Measurements from ENCODE around the gene KCNQ1. TPM values are rescaled to one million over a fixed set of nuclear protein-coding genes. Genes with fewer than 3 reads are reported as not detected.

Gene KCNQ1
- total RNA-seq, 3 donors from 2014 or later (not counting 1 experiment from before 2014, with no cell fraction given) = 1.9 to 7.8 (median 3.3) TPM

DNA sequence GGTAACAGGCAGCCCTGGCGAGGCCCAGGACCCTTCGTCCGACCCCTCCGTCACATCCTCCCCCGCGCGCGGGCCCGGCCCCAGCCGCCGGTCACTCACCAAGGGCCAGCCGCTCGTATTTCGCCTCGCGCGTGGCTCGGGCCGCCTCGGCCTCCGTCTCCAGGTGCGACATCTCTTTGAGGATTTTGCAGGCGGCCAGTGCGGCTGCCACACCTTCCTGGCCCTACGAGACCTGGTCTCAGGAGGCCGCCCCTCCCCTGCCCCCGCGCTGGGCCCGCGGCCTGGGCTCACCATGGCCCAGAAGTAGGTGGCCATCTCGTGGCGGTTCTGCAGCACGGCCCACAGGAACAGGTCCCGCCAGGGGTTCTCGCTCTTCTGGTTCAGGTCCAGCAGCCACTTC, 30.2 kb upstream of the KCNQ1 start:
- Mint-ChIP-seq H3K36me3 (no peaks in the 10 kb centered on the region), H3K4me3 (no peak overlapping the region), H3K27me3 (ENCODE audit: low read depth in 2 of 2) (no peaks in the 10 kb centered on the region), H3K9me3 (no peaks in the 10 kb centered on the region), H3K27ac (no peak overlapping the region), H3K4me1 (peaks cover 0 to under 1% of the 10 kb centered on the region in 2 donors)
- Histone ChIP-seq H3K9me3 (ENCODE audit: control insufficient read depth, insufficient read depth, low read length) (no peaks in the 10 kb centered on the region), H3K36me3 (ENCODE audit: control insufficient read depth, insufficient read depth, low read length) (no peaks in the 10 kb centered on the region), H3K27me3 (ENCODE audit: control insufficient read depth, insufficient read depth, low read length) (no peaks in the 10 kb centered on the region), H3K27ac (ENCODE audit: low read length) (no peak overlapping the region), H3K4me3 (ENCODE audit: low read length) (no peak overlapping the region), H3K4me1 (ENCODE audit: control insufficient read depth, insufficient read depth, low read length) (peaks cover 2% of the 10 kb centered on the region)
- WGBS (ENCODE audit: insufficient coverage) = 92% methylated on average over 35 of the region's 35 CpGs
- DNase-seq (no peak), ATAC-seq (no peak)
- intact Hi-C loops (cut with micrococcal nuclease) = no loop called here
- TF ChIP-seq, protein P1, sequence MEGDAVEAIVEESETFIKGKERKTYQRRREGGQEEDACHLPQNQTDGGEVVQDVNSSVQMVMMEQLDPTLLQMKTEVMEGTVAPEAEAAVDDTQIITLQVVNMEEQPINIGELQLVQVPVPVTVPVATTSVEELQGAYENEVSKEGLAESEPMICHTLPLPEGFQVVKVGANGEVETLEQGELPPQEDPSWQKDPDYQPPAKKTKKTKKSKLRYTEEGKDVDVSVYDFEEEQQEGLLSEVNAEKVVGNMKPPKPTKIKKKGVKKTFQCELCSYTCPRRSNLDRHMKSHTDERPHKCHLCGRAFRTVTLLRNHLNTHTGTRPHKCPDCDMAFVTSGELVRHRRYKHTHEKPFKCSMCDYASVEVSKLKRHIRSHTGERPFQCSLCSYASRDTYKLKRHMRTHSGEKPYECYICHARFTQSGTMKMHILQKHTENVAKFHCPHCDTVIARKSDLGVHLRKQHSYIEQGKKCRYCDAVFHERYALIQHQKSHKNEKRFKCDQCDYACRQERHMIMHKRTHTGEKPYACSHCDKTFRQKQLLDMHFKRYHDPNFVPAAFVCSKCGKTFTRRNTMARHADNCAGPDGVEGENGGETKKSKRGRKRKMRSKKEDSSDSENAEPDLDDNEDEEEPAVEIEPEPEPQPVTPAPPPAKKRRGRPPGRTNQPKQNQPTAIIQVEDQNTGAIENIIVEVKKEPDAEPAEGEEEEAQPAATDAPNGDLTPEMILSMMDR (IDR thresholded peaks at IDR 0.05) = no peak

DNA sequence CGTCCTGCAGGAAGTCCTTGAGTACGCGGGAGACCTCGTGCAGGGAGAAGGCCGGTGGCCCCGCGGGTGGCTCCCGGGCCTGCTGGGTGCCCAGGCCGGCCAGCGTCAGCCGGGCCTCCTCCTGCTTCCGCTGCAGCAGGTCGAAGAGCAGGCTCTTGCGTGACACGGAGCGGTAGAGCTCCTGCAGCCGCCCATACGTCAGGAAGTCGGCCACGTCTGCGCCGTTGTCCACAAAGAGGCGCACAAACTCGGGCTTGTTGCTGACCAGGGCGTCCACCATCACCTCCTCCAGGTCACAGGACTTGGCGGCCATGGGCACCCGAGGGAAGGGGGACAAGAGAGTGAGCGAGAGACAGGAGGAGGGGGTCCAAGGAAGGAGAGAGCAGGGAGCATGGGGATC, 29.6 kb upstream of the KCNQ1 start:
- Mint-ChIP-seq H3K27ac (no peak overlapping the region), H3K36me3 (no peaks in the 10 kb centered on the region), H3K4me1 (peaks cover 0 to 5% of the 10 kb centered on the region in 2 donors), H3K9me3 (no peaks in the 10 kb centered on the region), H3K4me3 (no peak overlapping the region), H3K27me3 (ENCODE audit: low read depth in 2 of 2) (no peaks in the 10 kb centered on the region)
- no peak for ATAC-seq
- Histone ChIP-seq H3K27me3 (ENCODE audit: control insufficient read depth, insufficient read depth, low read length) (no peaks in the 10 kb centered on the region), H3K4me1 (ENCODE audit: control insufficient read depth, insufficient read depth, low read length) (peaks cover 8% of the 10 kb centered on the region), H3K4me3 (ENCODE audit: low read length) (no peak overlapping the region), H3K36me3 (ENCODE audit: control insufficient read depth, insufficient read depth, low read length) (no peaks in the 10 kb centered on the region), H3K9me3 (ENCODE audit: control insufficient read depth, insufficient read depth, low read length) (no peaks in the 10 kb centered on the region), H3K27ac (ENCODE audit: low read length) (no peak overlapping the region)
- intact Hi-C loops (cut with micrococcal nuclease) = no loop called here
- 93% methylated on average over 28 of the region's 28 CpGs for WGBS (ENCODE audit: insufficient coverage)
- TF ChIP-seq, protein P1 (IDR thresholded peaks at IDR 0.05) = no peak
- no peak for DNase-seq

DNA sequence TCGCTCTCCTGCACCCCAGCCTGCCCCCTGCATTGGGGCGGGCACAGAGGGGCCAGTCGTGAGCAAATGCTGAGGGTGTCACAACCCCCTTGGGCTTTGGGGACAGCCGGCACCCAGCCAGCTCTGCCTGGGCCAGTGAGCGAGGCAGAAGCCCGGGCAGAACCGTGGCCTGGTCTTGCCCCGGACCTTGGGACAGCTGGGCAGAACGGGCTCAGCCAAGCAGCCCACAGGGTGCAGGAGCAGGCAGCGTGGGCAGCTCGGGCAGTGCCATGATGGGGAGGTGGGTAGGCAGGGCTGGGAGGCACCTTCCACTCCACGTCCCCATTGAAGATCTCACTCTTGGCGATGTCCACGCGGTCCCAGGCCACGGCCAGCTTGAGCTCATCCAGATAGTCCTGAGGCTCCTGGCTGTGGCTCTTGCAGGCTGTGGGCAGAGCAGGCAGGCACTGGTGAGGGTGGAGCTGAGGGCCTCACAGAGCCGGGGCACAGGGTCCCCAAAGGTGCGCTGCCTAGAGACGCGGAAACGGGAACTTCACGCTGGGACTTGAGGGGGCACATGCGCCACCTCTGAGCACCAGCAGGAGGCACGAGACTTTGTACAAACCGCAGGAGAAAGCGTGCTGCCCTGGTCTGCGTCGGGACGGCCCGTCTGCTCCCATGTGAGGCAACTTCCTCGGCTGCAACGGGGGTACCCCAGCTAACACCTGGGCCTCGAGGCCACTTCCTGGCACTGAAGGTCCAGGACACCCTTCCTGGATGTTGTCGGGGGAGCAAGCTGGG, 29.0 kb upstream of the KCNQ1 start:
- TF ChIP-seq, protein P1 (IDR thresholded peaks at IDR 0.05) = no peak
- Histone ChIP-seq H3K27ac (ENCODE audit: low read length) (no peak overlapping the region), H3K36me3 (ENCODE audit: control insufficient read depth, insufficient read depth, low read length) (no peaks in the 10 kb centered on the region), H3K27me3 (ENCODE audit: control insufficient read depth, insufficient read depth, low read length) (no peaks in the 10 kb centered on the region), H3K4me1 (ENCODE audit: control insufficient read depth, insufficient read depth, low read length) (peaks cover 14% of the 10 kb centered on the region), H3K4me3 (ENCODE audit: low read length) (no peak overlapping the region), H3K9me3 (ENCODE audit: control insufficient read depth, insufficient read depth, low read length) (no peaks in the 10 kb centered on the region)
- Mint-ChIP-seq H3K27ac (no peak overlapping the region), H3K4me3 (no peak overlapping the region), H3K9me3 (no peaks in the 10 kb centered on the region), H3K27me3 (ENCODE audit: low read depth in 2 of 2) (no peaks in the 10 kb centered on the region), H3K4me1 (peaks cover 0 to 5% of the 10 kb centered on the region in 2 donors), H3K36me3 (no peaks in the 10 kb centered on the region)
- intact Hi-C loops (cut with micrococcal nuclease) = no loop called here
- DNase-seq = no peak
- ATAC-seq = no peak
- 83% methylated on average over 34 of the region's 34 CpGs for WGBS (ENCODE audit: insufficient coverage)

DNA sequence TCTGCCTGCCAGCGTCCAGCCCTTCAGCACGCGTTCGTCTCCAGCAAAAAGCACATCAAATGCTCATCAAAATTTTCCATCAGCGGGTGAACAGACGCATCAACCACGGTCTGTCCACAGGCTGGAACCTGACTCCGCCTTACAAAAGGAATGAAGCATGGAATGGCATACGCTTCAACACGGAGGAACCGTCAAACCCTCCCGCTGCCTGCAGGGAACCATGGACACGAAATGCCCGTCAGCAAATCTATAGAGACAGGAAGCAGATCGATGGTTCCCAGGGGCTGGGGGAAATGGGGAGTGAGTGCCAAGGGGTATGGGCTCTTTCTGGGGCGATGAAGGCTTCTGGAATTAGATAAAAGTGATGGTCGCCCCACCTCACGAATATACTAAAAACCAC, 28.0 kb upstream of the KCNQ1 start:
- H3K4me1 Mint-ChIP-seq = peaks cover 0 to 5% of the 10 kb centered on the region in 2 donors
- intact Hi-C loops (cut with micrococcal nuclease) = no loop called here
- no peaks in the 10 kb centered on the region for H3K27me3 Mint-ChIP-seq (ENCODE audit: low read depth in 2 of 2)
- no peaks in the 10 kb centered on the region for H3K36me3 Mint-ChIP-seq
- no peaks in the 10 kb centered on the region for H3K9me3 ChIP-seq (ENCODE audit: control insufficient read depth, insufficient read depth, low read length)
- no peaks in the 10 kb centered on the region for H3K36me3 ChIP-seq (ENCODE audit: control insufficient read depth, insufficient read depth, low read length)
- no peaks in the 10 kb centered on the region for H3K27me3 ChIP-seq (ENCODE audit: control insufficient read depth, insufficient read depth, low read length)
- DNase-seq (no peak), ATAC-seq (no peak)
- H3K27ac ChIP-seq (ENCODE audit: low read length) = no peak overlapping the region
- no peak overlapping the region for H3K4me3 ChIP-seq (ENCODE audit: low read length)
- H3K27ac Mint-ChIP-seq = no peak overlapping the region
- H3K4me1 ChIP-seq (ENCODE audit: control insufficient read depth, insufficient read depth, low read length) = peaks cover 15% of the 10 kb centered on the region
- 91% methylated on average over 18 of the region's 18 CpGs for WGBS (ENCODE audit: insufficient coverage)
- H3K4me3 Mint-ChIP-seq = no peak overlapping the region
- TF ChIP-seq, protein P1 (IDR thresholded peaks at IDR 0.05) = no peak
- no peaks in the 10 kb centered on the region for H3K9me3 Mint-ChIP-seq
